22Rv1 (cell line): ENCODE measurements around the gene C5.
"Not testable (repeated sequence)": the region's sequence is repeated elsewhere in the genome, so short reads cannot be mapped to it uniquely, and the experiment has no call there.

Experiments
- CTCF ChIP-seq: fragments of 450-650 bp; IDR thresholded peaks from 2 replicates; pipeline ENCODE4 v1.5.1; 2017; ENCODE audit warnings: mild to moderate bottlenecking
- ZFX ChIP-seq: fragments of 450-650 bp; IDR thresholded peaks from 2 replicates; pipeline ENCODE4 v1.6.1; 2017; ENCODE audit warnings: antibody characterized with exemption, borderline replicate concordance

- TF ChIP-seq CTCF, ZFX: not testable (repeated sequence)
These were observed 40.7 kb upstream of the C5 start for GRCh38 chr9:121090743-121091142.
